ENCODE measurements around the gene DDX31.

Gene DDX31

DNA sequence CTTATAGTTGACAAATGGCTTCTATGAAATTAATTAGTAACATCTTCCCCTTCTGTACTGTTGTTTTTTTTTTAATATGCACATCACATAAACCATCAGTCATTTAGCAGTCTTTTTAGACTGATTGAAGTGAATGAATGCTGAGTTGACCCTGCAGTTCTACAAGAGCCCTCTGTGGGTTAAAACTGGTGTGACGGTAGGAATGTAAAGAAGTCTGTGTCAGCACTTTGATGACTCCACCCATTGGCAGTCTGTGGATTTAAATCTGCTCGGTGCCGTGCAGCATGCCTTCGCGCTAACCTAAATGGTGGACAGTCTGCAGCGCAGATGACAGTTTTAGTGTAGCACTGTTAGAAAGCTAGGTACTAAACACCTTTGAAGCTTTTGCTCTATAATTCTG, 3.6 kb upstream of the DDX31 start:
- peak; percentile 21 for TF ChIP-seq CTCF (IDR thresholded peaks at IDR 0.05; ENCODE audit: low read depth, low read length, missing control alignments)
- no peak overlapping the region for H3K4me3 ChIP-seq (ENCODE audit: low read depth, low read length)
- no peak for DNase-seq (ENCODE audit: low read depth)

GRCh38 chr9:132672413-132672690, 2.6 kb upstream of the DDX31 start:
- no peak overlapping the region; the same call in 1 of the 2 replicates for H3K4me3 ChIP-seq (ENCODE audit: low read depth, low read length)

DNA sequence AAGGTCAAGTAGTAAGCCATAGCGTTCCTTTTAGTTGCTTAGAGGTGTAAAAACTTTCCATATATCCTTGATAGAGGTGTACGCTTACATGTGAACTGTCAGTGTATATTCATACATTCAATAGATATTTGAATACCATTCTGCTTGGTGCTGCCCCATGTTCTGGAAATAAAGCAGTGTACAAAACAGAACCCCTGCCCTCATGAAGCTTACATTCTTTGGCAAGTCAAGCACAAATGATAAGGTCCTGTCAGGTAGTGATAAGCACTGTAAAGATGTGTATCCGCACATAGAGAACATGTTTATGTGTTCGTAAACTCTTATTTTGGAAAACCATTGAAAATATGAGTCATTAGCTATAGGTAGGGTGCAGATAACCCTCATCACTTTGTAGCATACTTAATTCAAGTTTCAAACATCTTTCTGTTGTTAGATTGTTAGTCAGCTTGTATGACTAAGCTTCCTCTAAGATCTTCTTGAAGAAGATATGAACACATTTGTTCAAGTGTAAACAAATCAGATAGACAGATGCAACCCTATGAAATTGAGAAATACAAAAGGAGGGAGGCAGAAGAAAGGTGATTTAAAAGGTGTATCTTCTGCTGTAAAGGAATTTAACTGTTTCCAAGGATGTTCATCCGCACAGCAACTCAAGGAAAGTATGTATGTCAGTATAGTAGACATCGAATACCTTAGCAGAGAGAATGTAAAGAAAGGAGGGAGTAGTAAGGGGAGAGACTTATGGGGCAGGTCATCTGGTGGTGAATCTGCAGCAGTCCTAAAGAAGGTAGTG, 2.0 kb upstream of the DDX31 start:
- no peak for DNase-seq (ENCODE audit: low read depth)
- peak overlapping the region; percentile 91; the same call in 1 of the 2 replicates for H3K4me3 ChIP-seq (ENCODE audit: low read depth, low read length)
- no peak for TF ChIP-seq CTCF (IDR thresholded peaks at IDR 0.05; ENCODE audit: low read depth, low read length, missing control alignments)

More at GRCh38 chr9:132672413-132672690, 2.6 kb upstream of the DDX31 start:
- DNase-seq (ENCODE audit: low read depth): no peak
- no peak for TF ChIP-seq CTCF (IDR thresholded peaks at IDR 0.05; ENCODE audit: low read depth, low read length, missing control alignments)

- TF ChIP-seq CTCF (IDR thresholded peaks at IDR 0.05; ENCODE audit: low read depth, low read length, missing control alignments): no peak
- H3K4me3 ChIP-seq (ENCODE audit: low read depth, low read length): peak within 1 kb of the TSS; percentile 91
- no peak for DNase-seq (ENCODE audit: low read depth)
These were observed 941 bp upstream of the DDX31 start, which contains the start of gene GTF3C4 for GRCh38 chr9:132670457-132671391. TSS of gene GTF3C4 (plus strand) at chr9:132670464. CDS start at chr9:132670599, 135 bp downstream.

DNA sequence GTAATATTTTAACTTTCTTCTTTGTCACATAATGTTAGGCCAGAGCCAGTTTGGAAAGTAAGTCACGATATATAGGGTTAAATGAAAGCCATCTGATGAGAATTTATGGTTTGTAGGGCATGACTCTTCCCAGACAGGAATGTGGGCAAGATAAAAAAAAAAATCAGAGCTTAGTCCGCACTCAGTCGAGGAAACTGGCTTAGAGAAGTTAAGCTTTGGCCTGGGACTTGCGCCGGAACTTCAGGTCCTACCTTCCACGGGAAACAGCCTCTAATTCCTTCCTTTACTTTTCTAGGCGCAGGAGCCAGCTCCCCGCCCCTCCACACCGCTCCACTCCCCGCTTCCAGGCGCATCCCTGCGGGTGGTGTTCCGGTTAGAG, 475 bp downstream of the DDX31 start:
- DNase-seq (ENCODE audit: low read depth): no peak
- TF ChIP-seq CTCF (IDR thresholded peaks at IDR 0.05; ENCODE audit: low read depth, low read length, missing control alignments): no peak
- H3K4me3 ChIP-seq (ENCODE audit: low read depth, low read length): peak overlapping the region; percentile 91

GRCh38 chr9:132663851-132664250, 5.9 kb downstream of the DDX31 start:
- no peak for TF ChIP-seq CTCF (IDR thresholded peaks at IDR 0.05; ENCODE audit: low read depth, low read length, missing control alignments)
- DNase-seq (ENCODE audit: low read depth): no peak
- no peak overlapping the region for H3K4me3 ChIP-seq (ENCODE audit: low read depth, low read length)

All from GM12864 (cell line).